Limb (tissue), 2 donors: Measurements from ENCODE around the gene PLS3.

Experiments
- DNase-seq, 2 donors: peaks; one replicate each; pipeline ENCODE4 v3.0.0-alpha.2; 2016; ENCODE audit errors: extremely low spot score in 2 of 2

The PLS3 gene

DNA sequence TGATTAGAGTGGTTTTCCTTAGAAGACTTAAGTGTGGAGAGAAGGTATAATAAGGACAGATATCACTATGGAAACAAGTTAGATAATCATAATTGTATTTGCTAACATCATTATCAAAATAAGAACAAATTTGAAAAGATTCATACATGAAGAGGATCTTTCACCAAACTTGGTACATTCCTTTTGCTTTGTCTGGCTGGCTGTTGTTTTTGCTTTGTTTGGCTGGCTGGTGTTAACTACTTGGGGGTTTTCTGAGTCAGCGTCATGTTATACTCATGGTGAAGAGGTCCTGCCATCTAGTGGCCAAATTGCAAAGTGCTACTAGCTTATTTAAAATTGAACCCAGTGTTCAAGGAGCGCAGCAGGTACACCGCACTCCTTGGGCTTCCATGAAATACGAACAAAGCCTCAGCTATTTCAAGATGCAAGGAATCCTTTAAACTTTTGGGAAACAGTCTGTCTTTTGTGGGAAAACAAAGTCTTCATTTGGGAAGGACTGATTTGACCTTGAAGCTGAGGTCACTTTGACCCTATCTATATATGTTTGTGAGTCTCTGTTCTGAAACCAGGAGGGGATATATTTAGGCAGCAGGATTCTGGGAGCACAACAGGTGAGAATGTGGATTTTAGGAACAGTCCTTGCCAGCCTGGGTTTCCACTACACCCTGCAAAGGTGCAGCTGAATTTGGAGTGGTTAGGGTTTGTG, 129.7 kb downstream of the PLS3 start:
- peak; percentile 55 to 62 for DNase-seq

GRCh38 chrX:115693476-115693875, 132.5 kb downstream of the PLS3 start:
- no peak for DNase-seq

- DNase-seq, result no peak
Observed at GRCh38 chrX:115694028-115694427, 133.1 kb downstream of the PLS3 start.

DNA sequence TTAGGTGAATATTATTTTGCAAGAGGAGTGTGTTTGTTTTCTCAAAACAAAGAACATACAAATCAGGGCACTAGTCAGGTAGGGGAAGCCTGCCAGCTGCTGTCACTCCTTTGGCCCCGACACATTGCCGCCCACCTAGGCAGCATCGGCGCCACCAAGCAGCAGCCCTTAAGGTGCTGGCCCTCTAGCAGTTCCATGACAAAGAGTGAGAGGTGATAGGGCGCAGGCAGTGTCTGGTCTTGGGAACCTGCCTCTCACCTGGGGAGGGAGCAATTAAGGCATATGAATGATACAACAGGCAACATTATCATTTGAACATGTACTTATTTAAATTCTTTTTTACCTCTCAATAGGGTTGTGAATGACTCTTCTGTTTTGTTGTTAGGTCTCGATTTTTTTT, 135.1 kb downstream of the PLS3 start:
- DNase-seq, result no peak

DNA sequence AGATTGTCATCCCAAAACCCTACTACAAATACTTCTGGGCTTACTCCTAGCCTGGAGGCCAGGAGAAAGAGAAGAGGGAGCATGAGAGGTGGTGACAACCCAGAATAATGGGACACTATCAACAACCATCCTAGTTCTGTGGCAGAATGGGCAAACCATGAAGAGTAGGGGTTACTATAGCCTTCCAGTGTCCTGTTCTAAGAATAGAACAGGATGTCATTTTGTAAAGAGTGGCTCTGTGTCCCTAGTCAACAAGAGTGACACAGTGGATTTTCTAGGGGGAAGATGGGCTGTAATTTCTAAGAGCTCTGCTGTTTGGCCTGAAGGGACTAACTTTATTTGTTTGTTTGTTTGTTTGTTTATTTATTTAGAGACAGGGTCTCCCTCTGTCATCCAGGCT, 136.0 kb downstream of the PLS3 start:
- no peak for DNase-seq

DNA sequence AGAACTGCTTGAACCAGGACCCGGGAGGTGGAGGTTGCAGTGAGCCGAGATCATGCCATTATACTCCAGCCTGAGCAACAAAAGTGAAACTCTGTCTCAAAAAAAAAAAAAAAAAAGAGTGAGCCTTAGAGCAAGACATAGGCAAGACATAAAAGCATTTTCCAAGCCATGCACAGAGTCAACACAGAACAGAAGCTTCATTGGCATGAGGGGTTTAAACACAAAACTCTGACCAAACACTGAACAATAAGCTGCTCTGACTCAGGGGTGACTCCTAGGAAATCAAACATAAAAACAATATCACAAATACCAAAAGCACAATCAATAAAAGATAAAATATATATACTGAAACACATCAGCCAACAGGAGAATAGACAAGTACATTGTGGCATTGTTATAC, 136.8 kb downstream of the PLS3 start:
- no peak for DNase-seq
